OCI-LY3 (cell line): ENCODE data around the gene MITD1.

Experiments
- H2AFZ ChIP-seq: fragments of 200-600, 300-600 bp; shearing (Covaris generic); 2 replicates; pipeline ENCODE4 v1.6.0; 2014; ENCODE audit warnings: antibody characterized with exemption, low read depth, low read length
- H3K27ac ChIP-seq: fragments of 200-600, 300-600 bp; sonication (generic); 2 replicates; pipeline ENCODE4 v1.5.1; 2014; ENCODE audit warnings: mild to moderate bottlenecking, low read length, moderate library complexity, mixed read lengths
- H3K27me3 ChIP-seq: fragments of 200-600, 300-600 bp; sonication (generic); 2 replicates; pipeline ENCODE4 v1.6.1; 2014; ENCODE audit warnings: low read depth, low read length, mixed read lengths
- H3K36me3 ChIP-seq: fragments of 200-600, 300-600 bp; sonication (generic); replicated peaks from 2 replicates; pipeline ENCODE3; 2014; ENCODE audit warnings: low read depth, low read length, mixed read lengths
- H3K4me1 ChIP-seq: fragments of 300-600, 200-600 bp; sonication (generic); 2 replicates; pipeline ENCODE4 v1.6.1; 2014; ENCODE audit warnings: low read length, mixed read lengths
- H3K4me2 ChIP-seq: fragments of 200-600, 300-600 bp; sonication (generic); 2 replicates; pipeline ENCODE4 v1.6.1; 2014; ENCODE audit warnings: low read length, mixed read lengths
- H3K4me3 ChIP-seq: fragments of 300-600, 200-600 bp; sonication (generic); 2 replicates; pipeline ENCODE4 v1.5.1; 2014; ENCODE audit warnings: antibody characterized with exemption, mild to moderate bottlenecking, low read length, moderate library complexity
- H3K79me2 ChIP-seq: fragments of 300-600, 200-600 bp; shearing (Covaris generic); 2 replicates; pipeline ENCODE4 v1.6.1; 2014; ENCODE audit warnings: mild to moderate bottlenecking, low read length, mixed read lengths
- H3K9ac ChIP-seq: fragments of 300-600, 200-600 bp; shearing (Covaris generic); 2 replicates; pipeline ENCODE4 v1.6.0; 2014; ENCODE audit warnings: mild to moderate bottlenecking, low read length, moderate library complexity
- H3K9me3 ChIP-seq: fragments of 200-600, 300-600 bp; shearing (Covaris generic); 2 replicates; pipeline ENCODE4 v1.6.1; 2014; ENCODE audit warnings: low read length, mixed read lengths; ENCODE audit not compliant: insufficient read depth
- H4K20me1 ChIP-seq: fragments of 200-600, 300-600 bp; sonication (generic); 2 replicates; pipeline ENCODE4 v1.6.1; 2016; ENCODE audit warnings: low read length, mixed read lengths; ENCODE audit not compliant: insufficient read depth
- EZH2phosphoT487 ChIP-seq: fragments of 200-600 bp; shearing (Covaris generic); IDR thresholded peaks from 2 replicates; pipeline ENCODE4 v1.6.1; 2018; ENCODE audit warnings: antibody characterized with exemption, mixed run types, low read depth
- TF ChIP-seq, protein P1 (sequence below): fragments of 200-600, 300-600 bp; sonication (generic); IDR thresholded peaks from 2 replicates; pipeline ENCODE4 v1.5.1; 2014; ENCODE audit warnings: antibody characterized with exemption, low read length, low read depth

Gene MITD1

DNA sequence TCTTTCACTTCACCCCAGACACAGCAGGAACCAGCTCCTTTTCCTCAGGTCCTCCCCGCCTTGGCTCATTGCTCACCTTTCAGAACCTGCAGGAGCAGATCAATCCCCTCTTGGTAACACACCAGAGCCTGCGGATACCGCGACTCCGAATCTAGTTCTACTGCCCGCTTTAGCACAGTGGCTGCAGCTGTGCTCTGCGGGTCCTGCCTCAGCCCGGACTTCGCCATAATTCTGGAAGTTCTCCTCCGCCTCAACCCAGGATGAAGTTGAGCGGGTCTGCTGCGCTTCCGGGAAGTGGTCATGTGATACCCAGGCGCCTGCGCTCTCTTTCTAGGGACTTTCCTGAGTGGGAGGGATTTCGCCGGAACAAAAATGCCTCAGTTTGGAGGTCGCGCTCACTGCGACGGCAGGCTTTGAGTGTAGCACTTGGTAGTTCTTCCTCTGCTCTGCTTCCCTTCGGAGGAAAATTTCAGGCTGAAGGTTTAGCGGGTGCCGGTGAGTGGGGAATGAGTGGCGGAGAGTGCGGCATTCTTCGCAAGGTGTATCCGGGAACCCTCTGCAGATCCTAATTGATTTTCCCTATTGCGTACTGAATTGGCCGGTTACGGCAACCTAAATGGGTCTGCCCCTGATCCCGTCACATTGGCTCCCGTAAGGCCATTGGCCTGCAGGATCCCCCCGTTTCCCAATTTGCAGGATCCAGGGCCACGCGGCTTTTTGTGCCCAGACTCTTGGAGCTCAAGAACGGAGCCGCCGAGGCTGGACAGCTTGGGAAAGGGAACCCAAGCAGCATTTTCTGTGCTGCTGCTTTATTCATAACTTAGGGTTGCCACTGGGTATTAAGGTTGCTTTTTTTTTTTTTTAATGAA is at the start of gene MITD1, which contains the start of gene MRPL30:
Gene MITD1, minus strand, starts transcription at position 304 of the 869 bp plus-strand sequence. Its CDS starts 77 bp downstream, at position 227.
Gene MRPL30, plus strand, starts transcription at position 430 of the 869 bp plus-strand sequence. CDS start 5,020 bp downstream, outside the sequence.
- no peak for TF ChIP-seq EZH2phosphoT487
- TF ChIP-seq, protein P1, sequence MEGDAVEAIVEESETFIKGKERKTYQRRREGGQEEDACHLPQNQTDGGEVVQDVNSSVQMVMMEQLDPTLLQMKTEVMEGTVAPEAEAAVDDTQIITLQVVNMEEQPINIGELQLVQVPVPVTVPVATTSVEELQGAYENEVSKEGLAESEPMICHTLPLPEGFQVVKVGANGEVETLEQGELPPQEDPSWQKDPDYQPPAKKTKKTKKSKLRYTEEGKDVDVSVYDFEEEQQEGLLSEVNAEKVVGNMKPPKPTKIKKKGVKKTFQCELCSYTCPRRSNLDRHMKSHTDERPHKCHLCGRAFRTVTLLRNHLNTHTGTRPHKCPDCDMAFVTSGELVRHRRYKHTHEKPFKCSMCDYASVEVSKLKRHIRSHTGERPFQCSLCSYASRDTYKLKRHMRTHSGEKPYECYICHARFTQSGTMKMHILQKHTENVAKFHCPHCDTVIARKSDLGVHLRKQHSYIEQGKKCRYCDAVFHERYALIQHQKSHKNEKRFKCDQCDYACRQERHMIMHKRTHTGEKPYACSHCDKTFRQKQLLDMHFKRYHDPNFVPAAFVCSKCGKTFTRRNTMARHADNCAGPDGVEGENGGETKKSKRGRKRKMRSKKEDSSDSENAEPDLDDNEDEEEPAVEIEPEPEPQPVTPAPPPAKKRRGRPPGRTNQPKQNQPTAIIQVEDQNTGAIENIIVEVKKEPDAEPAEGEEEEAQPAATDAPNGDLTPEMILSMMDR, result no peak
- H3K36me3 ChIP-seq, result no peaks in the 10 kb centered on the region
- peaks cover 2% of the 10 kb centered on the region; the same call in 1 of the 2 replicates for H4K20me1 ChIP-seq
- H3K9me3 ChIP-seq, result no peaks in the 10 kb centered on the region
- H2AFZ ChIP-seq, result peak within 1 kb of the TSS; percentile 90
- peak within 1 kb of the TSS; percentile 92 for H3K4me3 ChIP-seq
- no peaks in the 10 kb centered on the region for H3K27me3 ChIP-seq
- peak within 1 kb of the TSS; percentile 26 for H3K27ac ChIP-seq
- peak within 1 kb of the TSS; percentile 96 for H3K4me2 ChIP-seq
- peaks cover 80% of the 10 kb centered on the region for H3K79me2 ChIP-seq
- peaks cover 12% of the 10 kb centered on the region for H3K4me1 ChIP-seq
- H3K9ac ChIP-seq, result peak within 1 kb of the TSS; percentile 80

DNA sequence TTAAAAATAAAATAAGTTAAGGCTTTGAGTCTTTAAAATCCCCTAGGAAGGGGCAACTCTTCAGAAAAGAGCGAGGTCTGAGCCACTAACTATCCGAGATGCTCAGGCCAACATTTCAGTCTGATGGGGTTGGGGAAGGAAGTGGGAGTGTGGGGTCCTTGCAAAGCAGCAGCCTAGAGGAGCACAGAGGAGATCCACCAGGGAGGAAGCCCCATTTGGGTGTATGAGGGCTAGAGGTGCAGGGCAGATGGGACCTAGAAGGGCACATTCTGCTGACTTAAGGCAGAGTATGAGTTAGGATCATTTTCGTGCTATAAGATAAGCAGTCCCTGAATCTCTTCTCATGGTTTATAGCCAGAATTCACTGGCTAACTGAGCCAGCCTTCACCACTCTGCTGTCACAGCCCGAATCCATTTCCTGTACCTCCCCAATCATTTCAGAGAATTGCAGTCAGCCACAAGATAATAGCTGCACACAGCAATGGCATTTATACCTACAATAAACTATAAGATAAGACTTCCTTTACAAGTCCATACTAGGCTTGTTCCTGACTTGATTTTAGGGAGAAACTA is 37.2 kb upstream of the MITD1 start:
- Histone ChIP-seq H3K27me3 (no peaks in the 10 kb centered on the region), H3K4me2 (no peak overlapping the region), H3K9ac (no peak overlapping the region), H3K27ac (no peak overlapping the region), H3K9me3 (no peaks in the 10 kb centered on the region), H3K36me3 (no peaks in the 10 kb centered on the region), H3K79me2 (no peaks in the 10 kb centered on the region), H3K4me1 (no peaks in the 10 kb centered on the region), H4K20me1 (no peaks in the 10 kb centered on the region), H3K4me3 (no peak overlapping the region), H2AFZ (no peak overlapping the region)
- TF ChIP-seq, protein P1, result no peak
- TF ChIP-seq EZH2phosphoT487, result no peak

DNA sequence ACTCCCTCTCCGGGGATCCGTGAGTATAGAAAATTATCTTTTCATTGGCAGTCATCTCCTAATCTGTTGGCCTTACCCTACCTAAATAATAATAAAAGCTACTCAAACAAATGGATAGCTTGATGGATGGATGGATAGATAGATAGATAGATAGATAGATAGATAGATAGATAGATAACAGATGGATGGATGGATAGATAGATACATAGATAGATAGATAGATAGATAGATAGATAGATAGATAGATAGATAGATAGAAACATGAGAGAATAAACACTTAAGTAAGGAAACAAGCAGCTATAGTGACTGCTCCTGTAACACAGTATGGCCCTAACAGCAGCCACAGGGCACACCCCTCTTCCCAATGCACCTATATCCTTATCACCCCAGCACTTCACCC is 35.2 kb upstream of the MITD1 start:
- Histone ChIP-seq H3K4me1 (no peaks in the 10 kb centered on the region), H3K79me2 (no peaks in the 10 kb centered on the region), H3K9ac (no peak overlapping the region), H3K27me3 (no peaks in the 10 kb centered on the region), H2AFZ (no peak overlapping the region), H4K20me1 (no peaks in the 10 kb centered on the region), H3K27ac (no peak overlapping the region), H3K9me3 (no peaks in the 10 kb centered on the region), H3K4me3 (no peak overlapping the region), H3K36me3 (no peaks in the 10 kb centered on the region), H3K4me2 (no peak overlapping the region)
- TF ChIP-seq, protein P1, result no peak
- no peak for TF ChIP-seq EZH2phosphoT487

DNA sequence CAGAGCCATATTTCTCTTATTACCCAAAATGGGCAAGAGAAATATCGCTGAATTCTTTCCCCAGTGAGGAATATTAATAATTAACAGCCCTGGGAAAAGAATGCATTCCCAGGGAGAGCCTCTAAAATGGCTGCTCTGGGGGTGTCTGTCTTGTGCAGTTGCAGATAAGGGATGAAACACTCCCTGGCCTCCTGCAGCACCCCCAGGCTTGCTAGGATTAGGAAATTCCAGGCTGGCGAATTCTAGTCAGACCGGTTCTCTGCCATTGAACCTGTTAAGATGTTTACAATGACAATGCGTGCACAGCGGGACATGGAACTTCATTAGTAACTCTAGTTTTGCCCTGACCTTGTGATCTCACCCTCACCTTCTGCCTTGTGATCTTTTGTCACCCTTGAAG is 24.6 kb upstream of the MITD1 start:
- Histone ChIP-seq H3K9me3 (no peaks in the 10 kb centered on the region), H3K27me3 (no peaks in the 10 kb centered on the region), H3K36me3 (no peaks in the 10 kb centered on the region), H3K9ac (no peak overlapping the region), H2AFZ (no peak overlapping the region), H3K4me2 (no peak overlapping the region), H4K20me1 (no peaks in the 10 kb centered on the region), H3K27ac (no peak overlapping the region), H3K4me3 (no peak overlapping the region), H3K79me2 (no peaks in the 10 kb centered on the region), H3K4me1 (no peaks in the 10 kb centered on the region)
- TF ChIP-seq, protein P1, result no peak
- no peak for TF ChIP-seq EZH2phosphoT487
